SK-N-SH (cell line): ENCODE measurements around the gene POLR2C.

ENCODE experiments used
- CTCF ChIP-seq: fragments of 200-600 bp; sonication (generic); IDR thresholded peaks from 2 replicates; pipeline ENCODE4 v1.6.1; 2017; ENCODE audit warnings: antibody characterized with exemption, mild to moderate bottlenecking, moderate library complexity
- EP300 ChIP-seq, 2 experiments: IDR thresholded peaks; 2 replicates each; pipeline versions ENCODE4 v1.4.0 to v1.6.1; 2012; ENCODE audit warnings: borderline replicate concordance in 1 of 2, low read depth in 1 of 2, low read length in 1 of 2
- EZH2phosphoT487 ChIP-seq: fragments of 200-600 bp; sonication (generic); IDR thresholded peaks from 2 replicates; pipeline ENCODE4 v1.6.1; 2017; ENCODE audit warnings: low read depth, mixed run types, mild to moderate bottlenecking, antibody characterized with exemption, moderate library complexity, borderline replicate concordance
- FOXJ3 ChIP-seq: sonication (generic); formaldehyde crosslinking; IDR thresholded peaks from 2 replicates; pipeline ENCODE4 v1.5.1; 2020; ENCODE audit warnings: mild to moderate bottlenecking, missing genetic modification reagents
- JUND ChIP-seq: IDR thresholded peaks from 2 replicates; pipeline ENCODE4 v1.4.0; 2012

- no peak for TF ChIP-seq CTCF
- TF ChIP-seq FOXJ3 = no peak
- no peak for TF ChIP-seq EZH2phosphoT487
- TF ChIP-seq EP300 (IDR thresholded peaks at IDR 0.05; ENCODE audit: borderline replicate concordance in 1 of 2, low read depth in 1 of 2, low read length in 1 of 2) = no peak
- TF ChIP-seq JUND = no peak
Measured at GRCh38 chr16:57462978-57463362, 491 bp downstream of the POLR2C start.
